DMS79 (cell line): Measurements from ENCODE around the gene RGL1.

ENCODE experiments used
- DNase-seq: peaks from one replicate; lab custom pipeline; 2025; lab: John Stamatoyannopoulos, UW

RGL1 gene

GRCh38 chr1:183957216-183957830 is 152.4 kb downstream of the RGL1 start:
- no peak for DNase-seq

GRCh38 chr1:183958958-183959357 is 154.0 kb downstream of the RGL1 start:
- no peak for DNase-seq

GRCh38 chr1:183961132-183961531 is 156.2 kb downstream of the RGL1 start:
- no peak for DNase-seq

- DNase-seq, result no peak
These were observed 158.0 kb downstream of the RGL1 start for GRCh38 chr1:183962903-183963302.

- DNase-seq, result no peak
These were observed 160.8 kb downstream of the RGL1 start for GRCh38 chr1:183965726-183966125.

- DNase-seq, result no peak
These were observed 161.6 kb downstream of the RGL1 start for GRCh38 chr1:183966487-183966886.

- no peak for DNase-seq
These were observed 163.0 kb downstream of the RGL1 start for GRCh38 chr1:183967914-183968313.

GRCh38 chr1:183968386-183968785 is 163.5 kb downstream of the RGL1 start:
- DNase-seq, result no peak

- no peak for DNase-seq
These were observed 165.8 kb downstream of the RGL1 start for GRCh38 chr1:183970516-183971300.

- no peak for DNase-seq
These were observed 170.7 kb downstream of the RGL1 start for GRCh38 chr1:183975651-183976050.

- no peak for DNase-seq
These were observed 172.8 kb downstream of the RGL1 start for GRCh38 chr1:183977717-183978116.
